HG03558 (cell line): Measurements from ENCODE around the gene KCNH2.
"Not testable (repeated sequence)": the region's sequence is repeated elsewhere in the genome, so short reads cannot be mapped to it uniquely, and the experiment has no call there.

Experiments
- ATAC-seq: cut with Tn5 transposase; IDR thresholded peaks from one replicate; pipeline ENCODE4 v1.9.1; 2021; ENCODE audit warnings: moderate number of reproducible peaks; ENCODE audit not compliant: unreplicated experiment; ENCODE audit errors: extremely low read depth

Gene KCNH2

DNA sequence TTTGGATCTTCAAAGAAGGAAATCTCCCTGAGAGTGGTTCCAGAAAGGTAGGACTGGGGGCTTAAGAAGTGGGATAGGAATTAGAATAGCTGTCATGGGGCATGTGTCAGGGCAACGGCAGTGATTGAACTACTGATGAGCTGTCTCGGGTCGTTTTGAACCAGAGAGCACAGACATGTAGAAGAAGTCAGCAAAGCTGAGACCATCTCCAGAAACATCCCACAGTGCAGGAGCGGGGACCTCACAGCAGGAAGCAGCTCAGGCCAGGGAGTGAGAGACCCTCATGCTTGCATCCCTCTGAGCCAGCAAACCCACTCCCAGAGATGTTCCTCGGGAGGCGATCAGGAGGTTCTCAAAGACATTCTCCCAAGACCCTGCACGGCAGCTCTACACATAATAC is 65.7 kb downstream of the KCNH2 start:
- no peak for ATAC-seq

DNA sequence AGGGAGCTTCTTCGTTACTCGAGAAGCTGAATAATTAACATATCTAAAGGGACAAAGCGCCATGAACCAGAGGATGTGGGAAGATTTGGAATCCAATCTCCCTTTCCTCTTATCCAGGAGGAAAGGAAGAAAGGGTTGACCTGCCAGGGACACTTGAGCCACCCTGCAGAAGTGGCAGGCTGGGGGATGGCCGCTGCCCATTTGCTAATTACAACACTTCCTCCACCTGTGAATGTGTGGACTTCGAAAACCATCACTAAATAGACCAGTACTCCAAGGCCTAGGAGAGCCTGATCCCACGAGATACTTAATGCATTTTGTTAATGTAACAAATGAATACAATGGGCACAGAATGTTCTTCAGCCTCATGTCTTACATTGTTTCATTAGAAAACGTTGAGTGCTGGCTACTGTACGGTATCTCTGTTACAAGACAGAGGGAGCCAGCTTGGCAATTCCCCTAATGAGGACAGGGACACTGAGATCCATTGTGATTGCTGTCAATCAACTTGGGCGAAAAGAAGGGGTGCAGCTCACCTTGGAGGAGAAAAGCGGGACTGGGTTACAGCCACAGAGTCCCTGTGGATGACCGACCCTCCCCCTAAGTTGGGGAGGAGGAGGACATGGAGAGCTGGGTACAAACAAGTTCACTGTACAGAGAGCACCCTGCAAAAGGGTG is 66.4 kb downstream of the KCNH2 start:
- no peak for ATAC-seq

DNA sequence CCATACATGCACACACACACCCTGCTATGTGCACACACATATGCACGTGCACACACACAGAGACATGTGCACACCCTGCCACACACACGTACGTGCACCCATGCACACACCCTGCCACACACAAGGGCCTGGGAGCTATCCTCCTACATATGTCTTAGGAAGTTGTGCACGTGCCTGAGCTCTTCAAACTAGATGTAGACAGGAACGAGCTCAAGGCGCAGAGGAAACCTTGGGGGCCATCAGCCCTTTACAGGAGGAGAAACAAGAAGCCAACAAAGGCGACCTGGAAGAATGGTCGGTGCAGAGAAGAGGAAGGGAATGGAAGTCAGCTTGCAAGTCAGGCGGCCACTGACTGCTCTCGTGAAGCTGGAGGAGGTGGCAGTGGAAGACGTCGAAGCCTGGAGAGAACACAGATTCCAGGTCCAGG is 67.1 kb downstream of the KCNH2 start:
- no peak for ATAC-seq

DNA sequence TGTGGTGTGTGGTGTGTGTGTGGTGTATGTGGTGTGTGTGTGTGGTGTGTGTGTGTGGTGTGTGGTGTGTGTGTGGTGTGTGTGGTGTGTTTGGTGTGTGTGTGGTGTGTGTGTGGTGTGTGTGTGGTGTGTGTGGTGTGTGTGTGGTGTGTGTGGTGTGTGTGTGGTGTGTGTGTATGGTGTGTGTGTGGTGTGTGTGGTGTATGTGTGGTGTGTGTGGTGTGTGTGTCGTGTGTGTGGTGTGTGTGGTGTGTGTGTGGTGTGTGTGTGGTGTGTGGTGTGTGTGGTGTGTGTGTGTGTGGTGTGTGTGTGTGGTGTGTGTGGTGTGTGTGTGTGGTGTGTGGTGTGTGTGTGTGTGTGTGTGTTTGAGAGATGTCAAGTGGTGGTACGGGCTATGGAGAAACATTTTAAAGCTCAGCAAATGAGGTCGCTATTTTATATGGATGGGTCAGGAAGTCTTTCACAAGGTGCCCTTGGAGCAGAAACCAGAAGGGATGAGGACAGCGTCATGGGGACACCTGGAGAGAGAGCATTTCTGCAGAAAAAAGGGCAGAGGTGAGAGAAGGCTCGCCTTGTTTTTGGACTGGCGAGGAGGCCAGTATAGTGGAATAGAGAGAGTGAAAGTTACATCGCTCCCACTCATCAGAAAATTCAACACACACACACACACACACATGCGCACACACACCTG is 67.7 kb downstream of the KCNH2 start:
- not testable (repeated sequence) for ATAC-seq

DNA sequence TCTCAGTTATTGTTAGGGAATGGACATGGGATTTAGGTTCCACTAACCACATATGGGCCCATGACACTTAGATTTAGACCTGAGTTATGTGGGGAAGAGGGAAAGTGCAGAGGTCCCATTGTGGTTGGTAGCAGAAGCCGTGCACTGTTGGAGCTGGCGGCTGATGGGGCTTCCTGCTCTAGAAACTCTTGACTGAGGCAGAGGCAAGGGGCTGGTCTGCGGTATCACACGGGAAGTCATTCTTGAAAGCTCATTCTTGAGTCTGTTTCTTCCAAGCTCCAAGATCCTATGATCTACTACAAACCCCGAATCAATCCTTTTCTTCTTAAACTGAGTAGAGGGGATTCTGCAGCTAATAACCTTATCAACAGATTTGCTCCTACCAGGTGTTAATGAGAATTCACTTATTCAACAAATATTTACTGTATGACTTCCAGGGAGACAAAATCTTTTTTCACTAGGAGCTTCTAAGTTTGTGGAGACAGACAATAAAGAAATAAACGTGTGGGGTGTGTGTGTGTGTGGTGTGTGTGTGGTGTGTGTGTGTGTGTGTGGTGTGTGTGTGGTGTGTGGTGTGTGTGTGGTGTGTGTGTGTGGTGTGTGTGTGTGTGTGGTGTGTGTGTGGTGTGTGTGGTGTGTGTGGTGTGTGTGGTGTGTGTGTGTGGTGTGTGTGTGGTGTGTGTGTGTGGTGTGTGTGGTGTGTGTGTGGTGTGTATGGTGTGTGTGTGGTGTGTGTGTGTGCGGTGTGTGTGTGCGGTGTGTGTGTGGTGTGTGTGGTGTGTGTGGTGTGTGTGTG is 68.7 kb downstream of the KCNH2 start:
- no peak for ATAC-seq

DNA sequence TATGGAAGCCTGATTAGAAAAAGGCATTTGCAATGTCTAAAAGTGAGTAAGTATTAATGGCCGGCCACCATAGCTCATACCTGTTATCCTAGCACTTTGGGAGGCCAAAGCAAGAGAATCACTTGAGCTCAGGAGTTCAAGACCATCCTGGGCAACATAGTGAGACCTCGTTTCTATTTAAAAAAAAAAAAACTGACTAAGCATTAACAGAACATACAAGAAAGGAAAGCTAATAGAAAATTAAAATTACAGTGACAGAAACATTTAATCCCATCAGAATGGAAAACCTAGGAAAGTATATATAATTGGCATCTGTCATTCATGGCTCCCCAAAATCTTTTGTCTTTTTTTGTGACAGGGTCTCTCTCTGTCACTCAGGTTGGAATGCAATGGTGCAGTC is 69.9 kb downstream of the KCNH2 start:
- ATAC-seq: no peak

DNA sequence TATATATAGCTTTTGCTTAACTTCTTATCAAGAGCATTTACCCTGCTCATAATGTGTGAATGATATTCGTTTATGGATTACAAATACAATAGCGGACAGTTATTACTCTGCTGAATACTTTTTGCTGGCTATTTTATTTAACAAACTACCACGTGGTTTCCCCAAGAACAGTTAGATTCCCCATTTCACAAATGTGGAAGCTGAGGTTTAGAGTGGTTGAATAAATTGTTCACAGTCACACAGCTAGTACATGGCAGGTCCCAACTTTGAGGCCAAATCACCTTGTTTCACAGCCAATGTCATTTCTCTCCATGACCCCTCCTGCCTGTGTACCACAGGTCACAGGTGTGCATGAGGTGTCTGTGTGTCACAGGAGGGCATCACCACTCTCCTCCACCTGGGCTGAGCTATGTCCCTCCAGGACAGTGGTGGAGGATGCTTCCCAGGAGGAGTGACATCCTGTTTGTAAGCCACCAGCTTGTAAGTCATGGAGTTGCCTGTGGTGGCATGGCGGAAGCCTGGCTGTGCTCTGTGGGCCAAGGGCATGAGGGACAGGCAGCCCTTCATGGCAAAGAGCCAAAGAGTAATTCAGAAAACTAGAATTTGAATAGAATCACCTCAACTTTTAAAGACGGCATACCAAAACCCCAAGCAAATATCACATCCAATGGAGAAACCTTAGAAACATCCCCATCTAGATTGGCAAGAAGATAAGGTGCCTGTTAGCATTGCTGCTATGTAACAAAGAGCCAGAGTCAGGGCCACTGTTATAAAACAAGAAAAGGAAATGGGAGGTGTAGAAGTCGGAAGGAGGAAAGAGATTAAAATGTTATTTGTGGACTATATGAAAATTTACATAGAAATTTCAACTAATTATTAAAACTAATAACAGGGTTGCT is 73.9 kb downstream of the KCNH2 start:
- ATAC-seq: no peak

DNA sequence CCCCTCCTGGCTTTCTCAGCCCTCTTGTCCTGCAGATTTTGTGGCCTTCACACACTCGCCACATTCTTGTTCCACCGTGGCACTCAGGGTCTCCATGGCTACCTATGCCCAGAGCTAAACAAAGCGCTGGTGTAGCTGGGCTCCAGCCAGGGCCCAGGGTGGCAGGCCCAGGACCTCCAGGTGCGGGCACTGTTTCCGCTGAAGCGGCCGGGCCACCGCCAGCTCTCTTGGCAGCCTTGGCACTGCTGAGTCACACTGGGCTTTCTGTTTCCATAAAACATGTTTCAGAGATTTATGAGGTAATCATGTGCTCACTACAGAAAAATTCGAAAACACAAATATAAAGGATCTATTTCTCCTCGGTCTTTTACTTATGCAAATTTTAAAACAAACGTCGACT is 74.5 kb downstream of the KCNH2 start:
- no peak for ATAC-seq

DNA sequence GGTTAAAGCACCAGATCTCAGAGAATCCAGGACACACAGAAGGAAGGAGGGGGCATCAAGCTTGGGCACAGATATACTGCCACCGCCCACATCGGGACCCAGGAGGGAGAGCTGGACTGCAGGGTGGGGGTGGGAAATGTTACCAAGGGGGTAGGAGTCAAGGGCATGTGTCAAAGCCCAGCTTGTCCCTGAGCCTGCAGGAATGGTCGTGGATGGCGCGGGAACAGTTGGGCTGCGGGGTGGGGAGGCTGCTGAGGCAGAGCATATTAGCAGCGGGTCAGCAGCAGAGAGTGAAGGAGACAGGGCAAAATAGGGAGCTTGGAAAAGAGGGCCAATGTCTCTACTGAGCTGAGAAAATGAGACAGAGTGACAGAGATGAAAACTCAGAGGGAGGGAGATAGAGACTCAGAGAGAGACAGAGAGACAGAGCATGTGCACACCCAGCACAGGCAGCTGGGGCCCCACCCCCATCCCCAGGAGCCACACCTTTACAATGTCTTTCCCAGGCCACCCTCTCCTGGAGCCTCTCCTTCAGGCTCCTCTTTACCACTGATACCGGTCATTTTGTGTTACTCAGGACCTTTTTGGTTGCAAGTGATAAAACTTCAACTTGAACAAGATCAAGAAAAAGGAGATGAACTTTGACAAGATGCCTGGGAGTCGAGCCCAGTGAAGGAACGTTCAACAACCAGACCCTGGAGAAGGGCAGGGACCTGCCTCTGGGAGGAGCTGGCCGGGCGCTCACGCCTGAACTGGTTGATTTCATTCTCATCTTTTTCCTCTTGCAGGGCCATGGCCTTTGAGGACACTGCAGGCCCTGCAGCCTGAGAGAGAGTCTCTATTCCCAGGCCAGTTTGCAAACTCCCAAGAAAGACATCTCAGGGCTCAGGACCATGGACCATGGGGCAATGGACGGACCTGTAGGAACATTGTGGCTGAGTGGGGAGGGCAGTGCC is 75.8 kb downstream of the KCNH2 start:
- no peak for ATAC-seq

DNA sequence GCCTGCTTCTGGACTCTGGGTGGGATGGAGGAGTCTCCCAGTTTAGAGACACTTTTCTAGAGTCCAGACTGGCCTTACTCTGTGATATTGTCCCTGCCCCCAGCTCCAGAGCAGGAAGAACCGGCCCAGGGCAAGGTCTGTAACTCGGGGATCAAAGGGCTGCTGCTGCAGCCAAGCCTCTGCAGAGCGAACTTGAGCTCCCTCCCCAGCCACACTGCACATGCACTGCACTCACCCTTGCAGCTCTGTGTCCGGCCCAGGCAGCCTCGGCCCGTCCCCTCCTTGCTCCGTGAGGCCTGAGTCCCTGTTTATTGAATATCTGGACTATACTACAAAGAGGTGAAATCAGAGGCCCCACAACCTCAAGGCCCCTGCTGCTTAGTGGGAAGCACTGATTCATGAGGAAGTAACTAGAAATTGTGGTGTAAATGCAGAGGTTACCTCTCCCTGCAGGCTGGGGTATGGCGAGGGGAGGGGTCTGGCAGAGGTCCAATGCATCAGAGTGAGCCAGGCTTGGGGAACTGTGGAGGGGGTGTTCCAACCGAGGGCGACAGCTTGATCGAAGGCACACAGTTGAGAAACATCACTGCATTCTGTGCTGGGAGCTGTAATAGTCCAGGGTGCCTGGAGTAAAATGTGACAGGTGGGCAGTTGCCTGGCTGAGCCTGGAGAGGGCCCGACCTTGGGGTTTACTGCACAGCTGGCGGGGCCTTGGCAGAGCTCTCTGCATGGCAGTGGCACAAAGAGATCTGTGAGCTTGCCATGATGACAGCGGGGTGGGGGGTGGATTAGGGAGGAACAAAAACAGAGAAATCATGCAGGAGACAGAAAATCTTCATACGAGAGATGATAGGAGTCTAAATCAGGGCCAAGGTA is 76.7 kb downstream of the KCNH2 start:
- no peak for ATAC-seq

DNA sequence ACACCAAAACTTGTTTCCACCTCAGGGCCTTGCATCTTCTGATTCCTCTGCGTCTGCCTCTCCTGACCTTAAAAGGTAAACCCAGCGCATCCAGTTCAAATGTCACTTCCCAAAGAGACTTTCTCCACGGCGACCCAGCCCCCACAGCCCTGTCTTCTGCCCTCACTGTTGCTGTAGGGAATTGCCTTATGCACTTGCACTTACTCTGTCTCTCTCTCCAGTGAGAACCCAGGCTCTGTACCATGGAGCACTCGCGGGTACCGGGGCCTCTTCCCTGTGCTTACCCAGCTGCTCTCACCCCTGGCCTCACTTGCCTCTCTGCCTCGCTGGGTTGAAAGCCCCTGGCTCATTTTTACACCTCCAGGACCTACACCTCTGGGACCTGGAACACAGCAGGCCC is 77.4 kb downstream of the KCNH2 start:
- ATAC-seq: no peak

DNA sequence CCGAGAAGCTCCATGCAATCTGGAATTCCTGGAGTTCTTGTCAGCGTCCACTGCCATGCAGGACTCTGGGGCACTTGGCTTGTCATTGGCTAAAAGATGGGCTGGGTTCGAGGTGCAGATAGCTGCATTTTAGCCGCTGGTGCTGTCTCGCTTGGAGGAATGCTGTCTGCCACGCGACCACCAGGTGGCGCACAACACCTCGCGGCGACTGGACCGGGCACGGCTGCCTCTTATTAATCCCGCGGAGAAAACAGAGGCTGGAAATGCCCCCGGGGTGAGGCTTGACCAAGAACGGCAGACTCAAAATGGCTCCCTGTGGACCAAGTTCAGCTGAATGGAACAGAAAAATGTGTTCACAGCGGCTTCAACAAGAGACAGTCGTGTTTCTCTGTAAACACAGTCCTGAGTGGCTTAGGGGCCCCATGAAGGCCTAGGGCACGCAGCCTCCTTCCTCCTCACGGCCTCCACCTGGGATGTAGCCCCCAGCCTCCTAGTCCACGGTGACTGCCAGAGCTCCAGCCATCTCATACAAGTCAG is 79.6 kb downstream of the KCNH2 start:
- no peak for ATAC-seq

DNA sequence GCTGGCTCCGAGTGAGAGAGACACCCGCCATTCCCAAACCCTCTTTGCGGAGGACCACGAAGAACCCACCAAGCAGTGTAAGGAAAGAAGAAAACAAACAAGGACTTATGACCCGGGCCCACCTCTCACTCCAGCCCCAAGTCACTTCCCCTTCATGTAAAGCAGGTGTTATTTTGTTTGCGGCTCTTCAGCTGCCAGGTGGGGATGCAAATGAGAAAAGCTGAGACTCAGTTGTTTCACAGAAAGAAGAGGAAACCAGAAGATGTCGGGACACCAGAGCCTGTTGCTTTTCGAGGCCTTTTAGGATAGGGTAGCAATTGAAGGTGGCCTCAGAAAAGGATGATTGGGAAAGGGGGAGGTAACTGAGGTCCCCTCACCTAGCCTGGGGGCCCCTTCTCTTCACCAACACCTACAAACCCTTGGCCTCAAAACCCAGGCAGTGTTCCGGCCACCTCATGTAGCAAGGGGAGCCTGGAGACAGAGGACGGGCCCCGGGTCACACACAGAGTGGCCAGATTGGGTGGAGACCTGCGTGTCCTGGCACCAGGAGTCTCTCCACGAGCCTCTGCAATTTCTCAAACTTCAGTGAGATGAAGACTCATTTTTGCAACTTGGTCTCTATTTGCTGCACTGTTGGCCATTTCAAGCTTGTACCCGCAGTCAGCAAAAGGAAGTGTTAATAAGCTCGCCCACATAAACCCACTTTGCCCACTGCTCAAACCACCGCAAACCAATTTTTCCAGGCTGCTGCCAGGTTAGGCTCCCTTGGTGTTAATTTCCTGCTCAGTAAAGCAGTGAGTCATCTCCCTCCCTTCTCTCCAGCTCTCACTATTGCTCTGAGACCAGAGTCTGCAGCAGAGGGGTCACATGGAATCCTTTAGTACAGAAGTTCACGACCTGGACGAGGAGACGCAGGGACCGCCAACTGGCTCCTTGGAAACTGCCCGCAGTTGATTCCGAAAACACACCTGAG is 80.3 kb downstream of the KCNH2 start:
- no peak for ATAC-seq

DNA sequence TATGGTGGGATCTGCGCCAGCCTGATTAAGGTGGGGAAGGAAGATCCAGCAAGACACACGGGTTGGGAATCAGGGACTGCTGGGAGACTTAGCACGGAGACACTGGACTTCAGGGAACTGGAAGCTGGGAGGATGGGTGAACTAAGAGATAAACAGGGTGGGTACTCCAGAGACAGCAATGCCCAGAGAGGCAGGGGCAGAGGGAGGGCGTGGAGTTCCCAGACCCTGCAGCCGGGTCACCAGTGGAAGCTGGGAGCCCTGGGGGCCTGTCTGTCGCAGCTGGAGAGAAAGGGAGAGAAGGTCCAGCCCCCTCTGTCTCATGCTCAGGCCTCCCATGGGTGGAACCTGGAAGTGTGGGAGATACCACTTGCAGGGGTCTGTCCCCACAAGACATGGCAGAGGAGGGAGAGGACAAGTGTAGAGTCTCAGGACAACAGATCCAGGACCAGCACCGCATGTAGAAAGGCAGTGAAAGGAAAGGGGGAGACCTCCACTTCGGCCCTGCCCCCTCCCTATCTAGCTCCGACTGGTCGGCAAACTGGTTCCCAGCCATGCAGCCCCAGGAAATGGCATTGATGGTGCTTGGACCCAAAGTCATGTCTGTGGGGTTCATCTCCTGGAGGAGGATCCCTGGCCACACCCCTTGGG is 81.4 kb downstream of the KCNH2 start:
- ATAC-seq: no peak

DNA sequence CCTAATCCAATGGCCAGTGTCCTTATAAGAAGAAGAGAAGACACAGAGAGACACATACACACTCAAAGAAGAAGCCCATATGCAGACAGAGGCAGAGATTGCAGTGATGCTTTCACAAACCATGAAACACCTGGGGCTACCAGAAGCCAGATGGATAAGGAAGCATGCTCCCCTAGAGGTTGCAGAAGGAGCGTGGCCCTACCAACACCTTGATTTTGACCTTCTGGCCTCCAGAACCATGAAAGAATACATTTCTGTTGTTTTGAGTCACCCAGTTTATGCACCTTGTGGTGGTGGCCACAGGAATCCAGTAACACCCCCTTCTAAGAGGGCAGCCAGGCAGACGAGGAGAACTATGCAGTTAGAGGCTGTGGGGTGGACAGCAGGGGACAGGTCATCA is 82.3 kb downstream of the KCNH2 start:
- no peak for ATAC-seq
